OCI-LY7 (cell line): ENCODE results near the gene ZNF407. TPM values are rescaled to one million over a fixed set of nuclear protein-coding genes. Genes with fewer than 3 reads are reported as not detected.

Experiments
- BruUV-seq: library from RNA; stranded (reverse); fragments of 400-500 nt; replicated peaks from 2 replicates; lab custom pipeline; 2021; lab: Mats Ljungman, UMichigan
- CTCF ChIA-PET: fragments of 300-600 bp; sonication (Branson Sonifier 250); formaldehyde crosslinking; loops from one replicate; lab custom pipeline; 2022; ENCODE audit warnings: antibody characterized with exemption; ENCODE audit not compliant: unreplicated experiment; lab: Charles Lee
- POLR2A ChIA-PET: fragments of 300-600 bp; sonication (Branson Sonifier 250); formaldehyde crosslinking; loops from one replicate; lab custom pipeline; 2022; ENCODE audit warnings: antibody characterized with exemption; lab: Charles Lee
- DNase-seq: peaks from one replicate; pipeline ENCODE4 v3.0.0-alpha.2; 2015; ENCODE audit warnings: low spot score
- H2AFZ ChIP-seq: fragments of 200-600 bp; sonication (generic), shearing (Covaris generic); 2 replicates; pipeline ENCODE4 v1.6.1; 2014; ENCODE audit warnings: mild to moderate bottlenecking, antibody characterized with exemption, low read length, moderate library complexity
- H3K27ac ChIP-seq: fragments of 200-600 bp; sonication (generic); 2 replicates; pipeline ENCODE4 v1.5.1; 2014; ENCODE audit warnings: mixed run types, low read depth, mild to moderate bottlenecking, moderate library complexity, low read length, inconsistent platforms; ENCODE audit not compliant: poor library complexity, severe bottlenecking
- H3K36me3 ChIP-seq: fragments of 200-600 bp; sonication (generic); 2 replicates; pipeline ENCODE4 v1.6.1; 2014; ENCODE audit warnings: mild to moderate bottlenecking, antibody characterized with exemption, low read length, moderate library complexity, mixed read lengths; ENCODE audit not compliant: insufficient read depth
- H3K4me1 ChIP-seq: fragments of 200-600 bp; sonication (generic); 2 replicates; pipeline ENCODE4 v1.5.1; 2014; ENCODE audit warnings: mild to moderate bottlenecking, low read length; ENCODE audit not compliant: insufficient read depth, poor library complexity, severe bottlenecking
- H3K4me2 ChIP-seq: fragments of 200-600 bp; sonication (generic); 2 replicates; pipeline ENCODE4 v1.6.1; 2014; ENCODE audit warnings: mild to moderate bottlenecking, low read length
- H3K4me3 ChIP-seq: fragments of 200-600 bp; sonication (generic); 2 replicates; pipeline ENCODE4 v1.5.1; 2014; ENCODE audit warnings: mild to moderate bottlenecking, low read depth, low read length; ENCODE audit not compliant: poor library complexity, severe bottlenecking
- H3K79me2 ChIP-seq: fragments of 200-600 bp; sonication (generic); 2 replicates; pipeline ENCODE4 v1.6.1; 2016; ENCODE audit warnings: low read depth, mild to moderate bottlenecking, low read length, moderate library complexity, mixed read lengths; ENCODE audit not compliant: insufficient read depth
- H3K9me2 ChIP-seq: fragments of 200-600 bp; sonication (generic); 2 replicates; pipeline ENCODE4 v1.6.1; 2016; ENCODE audit warnings: mild to moderate bottlenecking, low read length, mixed read lengths; ENCODE audit not compliant: insufficient read depth
- H3K9me3 ChIP-seq: fragments of 200-600 bp; sonication (generic); 2 replicates; pipeline ENCODE4 v1.6.1; 2014; ENCODE audit warnings: mild to moderate bottlenecking, mixed run types, low read length, mixed read lengths
- H4K20me1 ChIP-seq: fragments of 200-600 bp; sonication (generic); 2 replicates; pipeline ENCODE4 v1.6.1; 2014; ENCODE audit warnings: mild to moderate bottlenecking, antibody characterized with exemption, low read length, moderate library complexity, mixed read lengths; ENCODE audit not compliant: insufficient read depth
- CTCF ChIP-seq: fragments of 200-600 bp; sonication (generic); conservative IDR thresholded peaks from 2 replicates; pipeline ENCODE4 v1.5.1; 2014; ENCODE audit warnings: mild to moderate bottlenecking, antibody characterized with exemption, low read length, moderate library complexity, mixed read lengths
- EZH2phosphoT487 ChIP-seq: fragments of 200-600 bp; sonication (generic); IDR thresholded peaks from 2 replicates; pipeline ENCODE4 v1.6.1; 2018; ENCODE audit warnings: low read depth, borderline replicate concordance, mild to moderate bottlenecking, mixed run types, antibody characterized with exemption, low read length, moderate library complexity, mixed read lengths
- intact Hi-C: fragments of 100-400 bp; cut with micrococcal nuclease; formaldehyde crosslinking; loops from one replicate; pipeline ENCODE4 v1.10.0; 2022; ENCODE audit not compliant: unreplicated experiment
- total RNA-seq, 2 experiments: library from RNA; depleted of rRNA in 1 of 2; stranded (reverse); fragments of >200 nt in 1 of 2; shearing (Covaris generic) in 1 of 2; gene quantifications; 2 replicates each; pipeline ENCODE4 v1.2.3, GENCODE V29; 2014 to 2022

The ZNF407 gene
- total RNA-seq, 2 experiments from 2014 or later = 8.9 to 11.9 TPM

DNA sequence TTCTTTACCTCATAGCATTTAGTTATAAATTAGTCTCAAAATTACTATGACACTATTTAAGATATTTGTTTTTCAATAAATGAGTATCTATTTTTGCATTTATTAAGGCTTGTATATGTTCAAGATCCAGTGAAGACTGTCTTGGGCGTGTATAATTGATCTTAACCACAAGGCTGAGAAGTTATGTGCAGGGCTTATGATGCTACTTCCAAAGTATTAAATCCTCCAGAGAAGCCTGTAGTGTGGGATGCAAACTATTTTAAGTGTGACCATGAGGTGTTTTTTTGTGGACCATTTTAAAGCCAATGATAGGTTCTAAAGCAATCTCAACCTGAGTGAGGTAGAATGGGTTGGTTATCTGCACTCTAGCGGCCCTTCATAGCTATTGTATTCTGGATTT, 219.9 kb downstream of the ZNF407 start:
- TF ChIP-seq EZH2phosphoT487 (no peak), CTCF (no peak)
- no peaks in the 10 kb centered on the region for H3K36me3 ChIP-seq
- no peaks in the 10 kb centered on the region for H3K9me3 ChIP-seq
- H3K4me1 ChIP-seq = no peaks in the 10 kb centered on the region
- no peak overlapping the region for H2AFZ ChIP-seq
- intact Hi-C loops = no loop called here
- no peak overlapping the region for H3K27ac ChIP-seq
- BruUV-seq = no TSS peak
- H4K20me1 ChIP-seq = no peaks in the 10 kb centered on the region
- no peaks in the 10 kb centered on the region for H3K9me2 ChIP-seq
- H3K4me3 ChIP-seq = no peak overlapping the region
- H3K79me2 ChIP-seq = no peaks in the 10 kb centered on the region
- POLR2A ChIA-PET = no interaction called here
- DNase-seq = no peak
- no peak overlapping the region for H3K4me2 ChIP-seq
- CTCF ChIA-PET = no interaction called here

- ChIA-PET POLR2A (no interaction called here), CTCF (no interaction called here)
- TF ChIP-seq CTCF (no peak), EZH2phosphoT487 (no peak)
- Histone ChIP-seq H3K79me2 (no peaks in the 10 kb centered on the region), H4K20me1 (no peaks in the 10 kb centered on the region), H3K4me1 (no peaks in the 10 kb centered on the region), H3K27ac (no peak overlapping the region), H3K4me2 (no peak overlapping the region), H3K9me3 (no peaks in the 10 kb centered on the region), H3K36me3 (no peaks in the 10 kb centered on the region), H2AFZ (no peak overlapping the region), H3K4me3 (no peak overlapping the region), H3K9me2 (no peaks in the 10 kb centered on the region)
- no peak for DNase-seq
- no TSS peak for BruUV-seq
- intact Hi-C loops = no loop called here
Measured at GRCh38 chr18:74818516-74819175, 221.0 kb downstream of the ZNF407 start.

DNA sequence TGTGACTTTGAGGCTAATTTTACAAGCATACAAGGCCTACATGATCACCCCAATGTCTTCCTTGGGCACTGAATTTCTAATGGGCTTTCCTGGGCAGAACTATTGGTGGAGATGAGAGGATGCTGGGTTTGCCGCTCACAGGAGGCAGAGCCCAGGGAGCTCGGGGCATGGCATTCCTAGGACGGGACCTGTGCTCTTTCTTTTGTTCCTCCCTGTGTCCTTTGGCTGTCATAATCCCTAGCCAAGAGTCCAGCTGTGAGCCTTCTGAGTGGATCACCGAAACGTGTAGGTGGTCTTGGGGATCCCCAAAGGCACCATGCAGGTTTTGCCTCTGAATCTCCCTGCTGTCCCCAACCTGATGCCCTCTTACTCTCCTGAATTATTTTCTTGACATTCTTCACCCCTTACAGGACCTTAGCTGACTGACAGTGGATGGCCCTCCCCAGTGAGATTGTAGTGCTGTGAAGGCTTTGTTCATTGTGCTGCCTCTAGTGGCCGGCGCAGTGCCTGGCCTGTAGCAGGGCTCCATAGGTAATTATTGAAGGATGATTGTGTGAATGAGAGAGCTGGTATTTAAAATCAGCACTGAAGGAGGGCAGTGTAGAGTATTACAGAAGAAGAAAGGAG, 221.9 kb downstream of the ZNF407 start:
- Histone ChIP-seq H3K9me3 (no peaks in the 10 kb centered on the region), H3K9me2 (no peaks in the 10 kb centered on the region), H3K4me2 (no peak overlapping the region), H3K4me1 (no peaks in the 10 kb centered on the region), H3K27ac (no peak overlapping the region), H3K4me3 (no peak overlapping the region), H4K20me1 (no peaks in the 10 kb centered on the region), H3K79me2 (no peaks in the 10 kb centered on the region), H3K36me3 (no peaks in the 10 kb centered on the region), H2AFZ (no peak overlapping the region)
- ChIA-PET POLR2A (interaction anchor here (1.0 kb wide), 1 partner anchor 26 kb away, joined by 4 read pairs; no protein-coding TSS in a partner anchor), CTCF (no interaction called here)
- BruUV-seq = no TSS peak
- intact Hi-C loops = no loop called here
- no peak for TF ChIP-seq EZH2phosphoT487
- peak; percentile 72 for TF ChIP-seq CTCF
- DNase-seq = peak; percentile 26
